Thyroid gland (tissue), 4 donors: ENCODE measurements around the gene HECTD2. TPM values are rescaled to one million over a fixed set of nuclear protein-coding genes. Genes with fewer than 3 reads are reported as not detected.

Experiments used
- DNase-seq, 2 donors: peaks; one replicate each; pipeline ENCODE4 v3.0.0-alpha.2; 2019
- H3K27ac ChIP-seq, 3 donors: fragments of 200-600 bp; sonication (generic); 1 replicate in 2 of 3; 2 replicates in 1 of 3; pipeline ENCODE4 v1.5.1; 2016 to 2019; ENCODE audit warnings: mild to moderate bottlenecking in 1 of 3, moderate library complexity in 1 of 3
- H3K27me3 ChIP-seq: fragments of 200-600 bp; sonication (generic); one replicate; pipeline ENCODE4 v1.5.1; 2019
- H3K36me3 ChIP-seq, 2 donors: fragments of 200-600 bp; sonication (generic); one replicate each; pipeline ENCODE4 v1.5.1; 2016 to 2019
- H3K4me1 ChIP-seq, 2 donors: fragments of 200-600 bp; sonication (generic); one replicate each; pipeline ENCODE4 v1.5.1; 2017 to 2019
- H3K4me3 ChIP-seq, 3 donors: fragments of 200-600 bp; sonication (generic); replicated peaks in 1 of 3; 1 replicate in 2 of 3; 2 replicates in 1 of 3; pipeline ENCODE4 v1.5.1; 2016; ENCODE audit warnings: mild to moderate bottlenecking in 1 of 3
- H3K9me3 ChIP-seq: fragments of 200-600 bp; sonication (generic); one replicate; pipeline ENCODE4 v1.5.1; 2017
- CTCF ChIP-seq, 6 experiments: fragments of 200-600 bp in 3 of 6; fragments of 450-650 bp in 3 of 6; sonication (generic) in 3 of 6; IDR thresholded peaks; one replicate each; pipeline ENCODE4 v1.5.1; 2016 to 2019; ENCODE audit warnings: antibody characterized with exemption in 6 of 6, mild to moderate bottlenecking in 2 of 6, inconsistent platforms in 1 of 6, moderate library complexity in 1 of 6
- POLR2A ChIP-seq, 2 donors: fragments of 450-650 bp; IDR thresholded peaks; one replicate each; pipeline ENCODE4 v1.6.1; 2017; ENCODE audit warnings: antibody characterized with exemption in 2 of 2, mild to moderate bottlenecking in 2 of 2, moderate library complexity in 1 of 2
- WGBS, 2 donors: methylation state at CpG; one replicate each; pipeline ENCODE4 v1.1.5; 2017; 5-methylcytosine and 5-hydroxymethylcytosine counted together
- intact Hi-C: fragments of 100-400 bp; cut with DNase I; formaldehyde crosslinking; loops from one replicate; pipeline ENCODE4 v1.15.1; 2023
- total RNA-seq, 4 donors: library from RNA; depleted of rRNA; stranded (reverse); fragments of >200 nt; gene quantifications; one replicate each; pipeline ENCODE4 v1.2.3, GENCODE V29; 2016

Gene HECTD2
- total RNA-seq, 4 donors from 2014 or later = 16.0 to 25.2 (median 20.6) TPM

GRCh38 chr10:91412354-91413087, 2.4 kb downstream of the HECTD2 start:
- no peak for DNase-seq
- H3K36me3 ChIP-seq = no peaks in the 10 kb centered on the region
- H3K4me1 ChIP-seq = no peaks in the 10 kb centered on the region
- H3K4me3 ChIP-seq = no peak overlapping the region
- no peak overlapping the region for H3K27ac ChIP-seq
- intact Hi-C loops = no loop called here
- no peaks in the 10 kb centered on the region for H3K9me3 ChIP-seq
- 90 to 94% methylated on average over 4 of the region's 4 CpGs for WGBS, 2 donors
- no peaks in the 10 kb centered on the region for H3K27me3 ChIP-seq
- TF ChIP-seq CTCF (IDR thresholded peaks at IDR 0.05) (no peak), POLR2A (IDR thresholded peaks at IDR 0.05) (no peak)

GRCh38 chr10:91415816-91416215, 5.7 kb downstream of the HECTD2 start:
- DNase-seq = no peak
- no peaks in the 10 kb centered on the region for H3K36me3 ChIP-seq
- intact Hi-C loops = no loop called here
- WGBS, 2 donors = 87% methylated on average over 3 of the region's 3 CpGs
- H3K27ac ChIP-seq = no peak overlapping the region
- H3K4me3 ChIP-seq = no peak overlapping the region
- H3K9me3 ChIP-seq = no peaks in the 10 kb centered on the region
- no peaks in the 10 kb centered on the region for H3K27me3 ChIP-seq
- no peaks in the 10 kb centered on the region for H3K4me1 ChIP-seq
- TF ChIP-seq POLR2A (IDR thresholded peaks at IDR 0.05) (no peak), CTCF (IDR thresholded peaks at IDR 0.05) (no peak)

GRCh38 chr10:91416339-91416855, 6.3 kb downstream of the HECTD2 start:
- Histone ChIP-seq H3K36me3 (no peaks in the 10 kb centered on the region), H3K9me3 (no peaks in the 10 kb centered on the region), H3K4me3 (no peak overlapping the region), H3K4me1 (no peaks in the 10 kb centered on the region), H3K27me3 (no peaks in the 10 kb centered on the region), H3K27ac (no peak overlapping the region)
- 92% methylated on average over 3 of the region's 3 CpGs for WGBS, 2 donors
- no peak for DNase-seq
- no peak for TF ChIP-seq POLR2A (IDR thresholded peaks at IDR 0.05)
- TF ChIP-seq CTCF (IDR thresholded peaks at IDR 0.05) = no peak
- intact Hi-C loops = no loop called here

GRCh38 chr10:91418416-91418815, 8.3 kb downstream of the HECTD2 start:
- no peaks in the 10 kb centered on the region for H3K36me3 ChIP-seq
- H3K4me1 ChIP-seq = no peaks in the 10 kb centered on the region
- intact Hi-C loops = no loop called here
- TF ChIP-seq CTCF (IDR thresholded peaks at IDR 0.05) (no peak), POLR2A (IDR thresholded peaks at IDR 0.05) (no peak)
- H3K4me3 ChIP-seq = no peak overlapping the region
- 94 to 95% methylated on average over 2 of the region's 2 CpGs for WGBS, 2 donors
- H3K27ac ChIP-seq = no peak overlapping the region
- H3K27me3 ChIP-seq = no peaks in the 10 kb centered on the region
- H3K9me3 ChIP-seq = no peaks in the 10 kb centered on the region
- no peak for DNase-seq

GRCh38 chr10:91420868-91421267, 10.7 kb downstream of the HECTD2 start:
- Histone ChIP-seq H3K36me3 (no peaks in the 10 kb centered on the region), H3K27ac (no peak overlapping the region), H3K4me1 (no peaks in the 10 kb centered on the region), H3K9me3 (no peaks in the 10 kb centered on the region), H3K27me3 (no peaks in the 10 kb centered on the region), H3K4me3 (no peak overlapping the region)
- TF ChIP-seq CTCF (IDR thresholded peaks at IDR 0.05) (no peak), POLR2A (IDR thresholded peaks at IDR 0.05) (no peak)
- intact Hi-C loops = no loop called here
- DNase-seq = no peak
- WGBS, 2 donors = 86 to 94% methylated on average over 2 of the region's 2 CpGs
